Posterior vena cava (tissue), 2 donors: ENCODE data around the gene TPRN. TPM values are rescaled to one million over a fixed set of nuclear protein-coding genes. Genes with fewer than 3 reads are reported as not detected.

ENCODE experiments used
- DNase-seq: peaks from one replicate; pipeline ENCODE4 v3.0.0-alpha.2; 2020; ENCODE audit warnings: low spot score
- intact Hi-C, 2 donors: fragments of 100-400 bp; cut with DNase I; formaldehyde crosslinking; loops; one replicate each; pipeline versions ENCODE4 v1.14.1 to v1.14.2; 2022 to 2023
- total RNA-seq, 2 donors: library from RNA; stranded (reverse); fragmentation: NEBNext Ultra II Directional; extraction: Animal tissue kit (Norgen Biotek cat#: 25700); gene quantifications; one replicate each; pipeline ENCODE4 v1.2.1, GENCODE V29; 2021
- donor health status: DM: yes; HTN: yes; CAD: no.
- donor health status: DM: yes; HTN: yes; CAD: no.

TPRN gene
- total RNA-seq, 2 donors from 2014 or later: 4.2 to 8.8 TPM

DNA sequence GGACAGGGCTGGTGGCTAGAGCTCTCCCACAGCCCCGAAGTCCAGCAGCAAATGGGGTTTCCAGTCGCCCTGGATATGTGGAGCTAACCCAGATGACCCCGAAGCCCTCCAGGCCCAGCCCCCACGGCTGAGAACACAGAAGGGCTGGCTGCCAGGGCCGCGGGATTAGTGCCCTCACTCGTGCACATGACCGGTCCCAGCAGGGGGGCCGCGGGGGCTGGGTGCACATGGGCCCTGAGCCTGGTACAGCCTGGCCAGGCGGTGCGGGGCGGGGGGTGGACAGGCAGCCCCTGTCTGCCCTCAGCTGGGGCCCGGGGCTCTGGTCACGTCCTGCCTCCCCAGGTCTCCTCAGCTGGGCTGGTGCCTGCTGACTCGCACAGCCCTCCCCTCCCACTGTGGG, 6.2 kb downstream of the TPRN start:
- DNase-seq: no peak
- intact Hi-C loops: no loop called here

DNA sequence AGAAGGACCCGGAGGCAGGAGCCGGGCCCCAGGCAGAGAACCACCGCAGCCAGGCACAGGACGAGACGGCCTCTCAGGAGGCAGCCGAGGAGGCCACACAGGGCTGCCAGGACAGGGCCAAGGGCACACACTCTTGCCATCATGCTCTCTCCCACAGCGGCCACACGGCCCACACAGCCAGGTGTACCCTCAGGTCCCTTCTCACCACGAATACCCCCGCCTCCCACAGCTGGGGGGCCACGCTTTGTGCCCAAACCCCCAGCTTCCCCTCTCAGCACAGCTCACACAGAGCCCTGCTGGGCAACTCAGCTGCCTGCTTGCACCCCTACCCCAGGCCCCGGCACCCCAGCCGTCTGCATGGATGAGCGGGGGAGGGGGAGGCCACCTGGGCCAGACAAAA, 6.8 kb downstream of the TPRN start:
- DNase-seq: no peak
- intact Hi-C loops: no loop called here

DNA sequence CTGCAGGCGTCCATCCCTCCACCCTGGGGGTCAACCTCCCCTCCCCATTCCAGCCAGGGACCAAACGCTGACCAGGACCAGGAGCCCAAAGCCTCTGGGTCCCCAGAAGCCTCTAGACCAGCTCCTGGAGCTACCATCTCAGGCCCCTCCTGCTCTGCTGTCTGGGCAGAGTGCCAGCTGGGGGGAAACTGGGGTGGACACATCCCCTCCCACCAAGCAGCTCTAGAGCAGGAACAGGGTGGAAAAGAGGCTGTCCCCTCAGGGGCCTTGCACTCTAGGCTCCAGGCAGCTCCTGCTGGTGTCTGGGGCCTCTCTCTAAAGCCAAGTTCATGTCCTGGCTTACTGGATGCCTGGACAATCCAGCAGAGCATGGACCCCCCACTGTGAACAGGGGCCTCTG, 7.7 kb downstream of the TPRN start:
- no peak for DNase-seq
- intact Hi-C loops: no loop called here

DNA sequence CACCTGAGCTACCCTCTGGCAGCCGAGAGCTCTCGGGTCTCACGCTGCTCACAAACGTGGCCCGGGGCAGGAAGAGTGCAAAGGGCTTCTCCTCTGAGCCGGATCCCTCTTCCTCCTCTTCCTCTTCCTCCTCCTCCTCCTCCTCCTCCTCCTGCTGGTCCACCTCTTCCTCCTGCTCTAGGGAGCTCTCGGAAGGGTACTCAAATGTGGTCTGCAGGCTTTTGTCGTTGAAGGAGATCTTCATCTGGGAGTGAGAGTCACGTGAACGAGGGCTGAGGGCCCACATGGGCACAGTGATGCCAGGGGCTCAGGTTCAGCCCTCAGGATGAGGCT, 8.1 kb downstream of the TPRN start:
- no peak for DNase-seq
- intact Hi-C loops: no loop called here

DNA sequence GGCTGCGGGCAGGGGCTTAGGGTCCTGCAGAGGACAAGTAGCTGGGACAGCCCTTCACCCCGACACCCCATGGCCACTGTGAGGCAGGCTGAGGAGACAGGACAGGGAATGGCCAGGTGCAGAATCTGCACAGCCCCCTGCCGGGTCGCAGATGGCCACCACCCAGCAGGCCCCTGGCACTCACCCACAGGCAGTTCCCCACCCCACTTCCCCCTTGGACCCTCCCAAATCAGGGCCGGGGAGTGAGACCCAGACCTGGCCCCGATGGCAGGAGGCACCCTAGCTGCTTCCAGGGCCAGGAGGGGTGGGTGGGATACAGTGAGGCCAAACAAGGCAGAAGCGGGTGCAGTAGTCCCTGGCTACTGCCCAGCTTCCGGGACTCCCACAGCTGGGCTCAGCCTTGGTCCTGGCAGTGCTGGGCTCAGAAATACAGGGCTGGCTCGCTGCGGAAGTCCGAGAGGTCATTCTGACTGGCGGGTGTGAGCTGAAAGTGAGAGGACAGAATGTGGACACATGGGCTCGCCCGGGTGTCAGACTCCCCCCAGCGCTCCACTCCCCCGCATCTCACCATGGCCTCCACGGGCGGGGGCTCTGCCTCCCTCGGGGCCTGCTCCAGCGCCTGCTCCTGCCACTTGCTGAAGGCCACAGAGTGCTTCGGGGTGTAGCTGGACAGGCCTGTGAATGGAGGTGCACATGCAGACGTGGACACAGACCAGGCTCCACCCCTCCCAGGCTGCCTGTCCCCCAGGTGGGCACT, 8.7 kb downstream of the TPRN start:
- intact Hi-C loops: no loop called here
- no peak for DNase-seq

DNA sequence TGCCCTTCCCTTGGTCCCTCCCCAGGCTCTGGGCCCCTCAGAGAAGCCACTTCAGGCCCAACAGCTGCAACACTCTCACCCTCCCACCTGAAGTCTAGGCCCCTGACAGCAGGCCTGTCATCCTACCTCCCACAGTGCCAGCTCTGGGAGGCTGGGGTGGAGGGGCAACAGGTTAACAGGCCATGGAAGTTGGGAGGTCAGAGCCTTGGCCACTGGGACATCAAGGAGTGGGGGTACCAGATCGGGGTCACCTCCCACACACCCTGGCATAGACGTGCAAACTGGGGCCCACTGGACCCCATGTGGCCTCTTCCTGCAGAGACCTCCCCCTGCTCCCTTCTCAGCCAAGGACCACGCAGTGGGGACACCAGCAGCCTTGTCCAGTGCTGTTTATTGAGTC, 9.3 kb downstream of the TPRN start:
- no peak for DNase-seq
- intact Hi-C loops: no loop called here

DNA sequence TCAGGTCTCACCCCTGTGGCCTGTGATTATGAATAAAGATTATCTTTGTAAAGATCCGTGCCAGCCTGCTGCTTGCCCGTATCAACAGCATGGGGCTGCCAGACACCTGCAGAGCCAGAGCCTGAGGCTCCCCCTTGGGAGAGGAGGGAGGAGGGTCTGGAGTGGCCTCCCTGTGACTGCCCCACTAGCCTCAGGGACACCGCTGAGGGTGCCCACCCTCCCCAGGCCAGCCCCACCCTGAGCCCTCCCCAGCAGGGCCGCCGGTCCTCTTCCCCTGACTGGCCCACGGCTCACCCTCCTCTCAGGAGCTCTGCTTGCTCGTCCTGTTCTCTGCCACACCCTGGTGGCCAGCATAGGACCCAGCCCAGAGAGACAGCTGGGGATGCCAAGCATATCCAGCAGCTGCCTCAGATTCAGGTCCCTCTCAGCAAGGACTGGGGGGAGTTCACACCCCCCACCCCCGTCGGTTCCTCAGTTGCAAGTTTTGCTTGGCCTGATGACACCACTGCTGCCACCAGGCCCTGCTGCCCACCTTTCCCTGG, 10.2 kb downstream of the TPRN start:
- intact Hi-C loops: no loop called here
- DNase-seq: no peak

DNA sequence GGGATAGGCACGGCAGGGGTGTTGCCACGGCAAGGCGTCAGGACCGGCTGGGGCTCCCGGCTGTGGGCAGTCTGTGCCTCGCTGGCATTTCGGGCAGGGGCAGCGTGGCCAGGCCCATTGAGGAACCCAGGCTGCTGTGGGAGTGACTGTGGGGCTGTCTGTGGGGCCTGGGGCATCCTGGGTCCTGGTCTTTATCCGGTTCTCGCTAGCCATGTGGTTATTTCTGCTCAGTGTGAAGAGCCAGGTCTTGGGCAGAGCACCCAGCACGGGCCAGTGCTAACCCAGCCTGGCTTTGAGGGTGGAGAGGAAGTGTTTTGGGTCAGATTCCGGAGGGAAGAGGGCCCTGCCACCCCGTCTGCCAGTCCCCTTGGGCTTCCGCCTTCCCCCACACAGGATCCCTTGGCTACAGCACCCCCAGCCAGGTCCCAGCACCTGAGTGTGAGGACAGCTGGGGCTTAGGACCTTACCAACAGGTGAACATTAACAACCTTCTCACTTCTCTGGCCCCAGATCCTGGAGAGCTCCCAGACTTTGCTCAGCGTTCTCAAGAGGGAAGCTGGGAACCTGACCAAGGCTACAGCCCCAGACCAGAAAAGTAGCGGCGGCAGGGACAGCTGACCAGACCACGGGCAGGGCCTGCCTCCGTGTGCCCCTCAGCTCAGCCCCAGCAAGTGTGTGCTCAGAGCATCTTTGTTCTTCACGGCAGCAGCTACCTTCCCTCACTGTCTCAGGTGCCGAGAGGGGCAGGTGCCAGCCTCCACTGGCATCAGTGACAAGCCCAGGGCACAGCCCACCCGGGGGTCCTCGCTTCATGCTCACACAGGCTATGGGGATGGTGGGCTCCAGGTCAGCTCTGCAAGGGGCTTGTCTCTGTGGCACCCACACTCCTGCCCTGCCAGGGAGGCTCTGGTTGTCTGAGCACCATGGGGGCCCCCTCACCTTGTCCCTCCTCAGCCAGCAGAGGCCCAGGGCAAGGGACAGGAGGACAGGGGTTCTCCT, 10.9 kb downstream of the TPRN start:
- intact Hi-C loops: no loop called here
- DNase-seq: no peak

DNA sequence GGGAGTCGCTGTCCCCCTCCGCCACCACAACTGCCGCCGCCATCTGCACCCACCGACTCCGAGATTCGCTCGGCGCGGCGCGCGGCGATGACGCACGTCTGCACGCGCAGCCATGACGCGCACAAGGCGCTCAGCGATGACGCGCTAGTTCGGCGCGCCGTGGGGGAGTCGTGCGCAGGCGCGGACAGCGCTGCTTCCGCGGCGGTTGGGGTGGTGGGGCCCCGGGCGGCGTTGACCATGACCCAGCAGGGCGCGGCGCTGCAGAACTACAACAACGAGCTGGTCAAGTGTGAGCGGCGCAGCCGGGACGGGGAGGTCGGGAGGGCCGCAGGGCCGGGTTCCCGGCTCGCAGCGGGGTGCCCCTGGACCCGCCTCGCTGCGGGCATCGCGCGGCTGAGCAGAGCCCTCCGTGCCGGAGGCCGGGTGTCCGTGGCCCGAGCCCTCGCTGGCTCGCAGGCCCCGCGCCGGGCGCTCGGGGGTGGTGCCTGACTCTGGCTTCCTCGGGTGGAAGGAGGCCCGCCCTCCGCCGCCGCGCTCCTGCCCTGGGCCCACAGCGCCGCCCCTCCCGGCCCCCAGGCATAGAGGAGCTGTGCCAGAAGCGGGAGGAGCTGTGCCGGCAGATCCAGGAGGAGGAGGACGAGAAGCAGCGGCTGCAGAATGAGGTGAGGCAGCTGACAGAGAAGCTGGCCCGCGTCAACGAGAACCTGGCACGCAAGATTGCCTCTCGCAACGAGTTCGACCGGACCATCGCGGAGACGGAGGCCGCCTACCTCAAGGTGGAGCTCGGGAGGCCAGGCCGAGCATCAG, 11.8 kb downstream of the TPRN start, which contains the start of the genes ANAPC2 and SSNA1:
ANAPC2 (minus strand) TSS at position 71 of the 807 bp plus-strand sequence; CDS start at position 43, 28 bp downstream.
SSNA1 (plus strand) TSS at position 187 of the 807 bp plus-strand sequence; CDS start at position 238, 51 bp downstream.
- intact Hi-C loops: no loop called here

DNA sequence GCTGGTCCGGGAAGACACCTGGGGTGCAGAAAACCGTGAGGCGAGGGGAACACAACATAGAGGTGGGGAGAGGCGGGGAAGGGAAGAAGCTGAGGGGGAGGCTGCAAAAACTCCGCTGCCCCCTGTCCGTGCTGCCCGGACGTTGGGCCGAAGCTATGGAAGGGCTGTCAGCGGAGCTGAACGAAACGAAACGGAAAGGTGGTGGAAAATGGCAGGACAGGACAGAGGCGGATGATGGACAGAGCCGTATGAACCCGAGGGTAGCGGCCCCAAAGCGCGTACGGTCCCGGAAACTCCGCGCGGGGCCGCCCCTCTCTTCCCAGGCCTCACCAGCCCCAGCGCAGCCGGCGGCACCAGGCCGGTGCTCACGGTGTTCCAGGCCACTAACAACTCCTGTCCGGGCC, 12.5 kb downstream of the TPRN start:
- DNase-seq: no peak
- intact Hi-C loops: no loop called here

More for the DNA sequence above, 11.8 kb downstream of the TPRN start, which contains the start of the genes ANAPC2 and SSNA1:
- peak; percentile 98 for DNase-seq

DNA sequence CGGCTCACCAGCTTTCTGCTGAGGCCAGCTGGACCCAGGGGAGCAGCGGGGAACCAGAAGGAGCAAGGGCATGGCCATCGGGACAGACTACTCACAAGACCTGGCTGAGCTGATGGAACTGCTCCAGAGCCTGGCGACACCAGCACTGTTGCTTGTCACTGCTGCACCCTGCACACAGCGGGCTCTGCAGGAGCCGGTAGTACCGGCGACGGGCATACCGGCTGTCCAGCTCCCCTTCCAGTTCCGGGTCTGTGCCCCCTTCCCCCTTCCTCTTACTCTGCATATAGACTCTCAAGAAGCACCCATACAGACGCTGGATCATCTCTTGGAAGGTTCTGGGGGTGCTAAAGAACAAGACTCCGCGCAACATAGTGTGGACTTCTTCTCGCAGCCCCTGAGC, 13.2 kb downstream of the TPRN start:
- DNase-seq: no peak
- intact Hi-C loops: no loop called here

DNA sequence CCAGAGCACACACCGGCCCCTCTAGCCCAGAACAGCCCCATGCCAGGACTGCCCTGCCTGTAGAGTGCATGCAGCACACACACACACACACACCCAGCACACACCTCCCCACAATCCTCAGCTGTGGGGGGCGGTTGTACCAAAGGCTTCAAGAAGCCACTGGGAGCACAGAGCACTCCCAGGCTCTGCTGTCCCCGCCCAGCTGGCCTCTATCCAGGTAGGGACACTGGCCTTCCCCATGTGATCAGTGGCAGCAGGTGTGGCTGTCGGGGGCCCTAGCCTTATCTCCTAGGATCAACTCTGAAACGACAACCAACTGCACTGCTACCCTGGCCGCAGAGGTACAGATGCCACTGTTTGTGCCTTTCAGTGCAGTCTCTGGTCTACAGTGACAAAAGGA, 14.2 kb downstream of the TPRN start:
- intact Hi-C loops: no loop called here
- DNase-seq: no peak

DNA sequence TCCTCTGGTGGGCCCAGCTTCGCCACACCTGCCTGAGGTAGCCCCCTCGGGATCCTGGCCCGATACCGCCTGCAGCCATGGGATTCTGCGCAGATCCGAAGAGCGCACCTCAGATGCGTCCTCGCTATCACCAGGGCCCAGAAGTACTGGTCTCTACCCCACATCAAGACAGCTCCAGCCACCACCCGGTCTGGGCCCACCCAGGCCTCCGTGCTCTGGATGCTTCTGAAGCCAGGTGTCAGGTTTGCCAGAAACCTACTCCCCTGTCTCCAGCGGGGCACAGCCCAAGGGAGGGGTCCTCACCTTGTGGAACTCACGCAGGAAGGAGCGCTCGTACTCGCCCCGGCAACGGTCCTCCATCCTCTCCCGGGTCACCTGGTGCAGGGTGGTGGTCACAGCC, 14.6 kb downstream of the TPRN start:
- DNase-seq: no peak
- intact Hi-C loops: no loop called here

DNA sequence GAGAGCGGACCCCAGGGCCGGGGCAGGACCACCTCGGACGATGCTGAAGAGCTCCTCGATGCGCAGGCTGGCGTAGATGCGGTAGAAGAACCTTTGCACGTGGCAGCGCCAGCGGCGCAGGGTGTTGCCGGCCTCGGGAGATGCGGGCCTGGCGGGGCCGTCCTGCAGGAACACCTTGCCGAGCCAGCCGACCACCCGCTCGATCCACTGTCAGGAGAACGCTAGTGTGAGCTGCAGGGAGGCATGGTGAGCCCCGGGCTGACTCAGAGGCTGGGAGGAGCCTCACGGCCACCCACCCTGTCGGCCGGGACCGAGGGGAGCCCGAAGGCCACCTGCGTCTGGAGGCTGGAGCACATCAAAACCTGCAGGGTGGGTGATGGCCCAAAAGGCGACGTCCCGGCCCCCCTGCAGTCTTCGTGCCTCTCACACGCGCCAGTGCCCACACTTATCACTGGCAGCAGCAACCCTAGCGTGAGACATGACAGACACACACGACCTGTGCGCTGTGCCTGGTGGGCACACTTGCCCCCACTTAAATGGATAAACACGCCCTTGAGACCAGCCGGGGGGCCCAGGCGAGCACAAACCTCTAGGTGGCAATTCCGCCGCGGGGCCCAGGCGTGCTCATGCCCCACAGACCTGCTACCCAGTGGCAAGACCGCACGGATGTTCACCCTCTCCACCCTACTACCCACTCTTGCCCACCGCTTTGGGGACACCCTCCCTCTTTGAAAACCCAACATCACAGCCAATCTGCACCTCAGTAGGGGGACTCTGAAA, 15.5 kb downstream of the TPRN start:
- intact Hi-C loops: no loop called here

DNA sequence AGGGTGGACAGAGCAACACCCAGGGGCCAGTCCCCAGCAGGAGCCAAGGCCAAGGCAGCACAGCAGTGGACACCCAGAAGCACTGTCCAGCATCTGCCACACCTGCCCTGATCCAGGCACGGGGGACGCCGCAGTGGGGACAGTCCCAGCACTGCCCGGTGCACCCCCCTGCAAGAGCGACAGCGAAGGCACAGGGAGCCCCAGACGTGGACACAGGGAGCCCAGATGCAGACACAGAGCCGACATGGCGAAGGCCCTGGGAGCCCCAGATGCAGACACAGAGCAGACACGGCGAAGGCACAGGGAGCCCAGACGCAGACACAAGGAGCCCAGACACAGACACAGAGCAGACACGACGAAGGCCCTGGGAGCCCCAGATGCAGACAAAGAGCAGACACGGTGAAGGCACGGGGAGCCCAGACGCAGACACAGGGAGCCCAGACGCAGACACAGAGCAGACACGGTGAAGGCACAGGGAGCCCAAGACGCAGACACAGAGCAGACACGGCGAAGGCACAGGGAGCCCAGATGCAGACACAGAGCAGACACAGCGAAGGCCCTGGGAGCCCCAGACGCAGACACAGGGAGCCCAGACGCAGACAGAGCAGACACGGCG, 16.5 kb downstream of the TPRN start:
- no peak for DNase-seq
- intact Hi-C loops: no loop called here

More for the DNA sequence above, 15.5 kb downstream of the TPRN start:
- DNase-seq: no peak

DNA sequence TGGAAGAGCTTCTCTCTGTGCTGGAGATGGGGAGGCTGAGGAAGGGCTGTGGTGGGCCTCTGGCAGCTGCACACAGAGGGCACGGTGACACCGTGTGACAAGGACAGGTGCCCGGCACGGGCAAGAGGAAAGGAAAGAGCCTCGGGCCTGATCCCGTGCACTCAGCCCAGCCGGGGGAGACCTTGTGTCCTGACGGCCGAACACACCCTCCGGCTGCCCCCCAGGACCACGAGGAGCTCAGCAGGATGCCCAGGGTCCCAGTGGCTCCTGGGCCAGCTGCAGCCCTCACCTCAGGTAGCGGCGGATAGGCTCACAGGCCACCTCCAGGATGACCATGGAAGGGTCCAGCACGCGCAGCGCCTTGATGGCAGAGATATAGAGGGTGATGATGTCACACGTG, 17.7 kb downstream of the TPRN start:
- intact Hi-C loops: no loop called here
- no peak for DNase-seq

DNA sequence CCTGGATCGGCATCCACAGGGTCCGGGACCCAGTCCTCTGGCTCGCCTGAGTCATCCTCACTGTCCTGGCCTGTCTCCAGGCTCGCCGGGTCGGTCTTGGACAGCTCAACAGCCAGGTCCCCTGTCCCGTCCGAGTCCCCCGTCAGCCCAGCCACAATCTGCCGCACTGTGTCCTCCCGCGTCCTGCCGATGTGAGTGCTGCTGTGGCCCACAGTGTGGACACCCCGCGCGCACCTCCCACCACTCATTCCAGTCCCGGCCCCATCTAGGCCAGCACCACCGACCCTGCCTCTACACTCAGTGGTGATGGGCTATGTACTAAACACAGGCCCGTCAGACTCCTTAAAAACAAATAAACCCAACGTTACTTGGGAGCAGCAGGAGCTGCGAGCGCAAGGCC, 18.9 kb downstream of the TPRN start:
- intact Hi-C loops: no loop called here
- DNase-seq: no peak

DNA sequence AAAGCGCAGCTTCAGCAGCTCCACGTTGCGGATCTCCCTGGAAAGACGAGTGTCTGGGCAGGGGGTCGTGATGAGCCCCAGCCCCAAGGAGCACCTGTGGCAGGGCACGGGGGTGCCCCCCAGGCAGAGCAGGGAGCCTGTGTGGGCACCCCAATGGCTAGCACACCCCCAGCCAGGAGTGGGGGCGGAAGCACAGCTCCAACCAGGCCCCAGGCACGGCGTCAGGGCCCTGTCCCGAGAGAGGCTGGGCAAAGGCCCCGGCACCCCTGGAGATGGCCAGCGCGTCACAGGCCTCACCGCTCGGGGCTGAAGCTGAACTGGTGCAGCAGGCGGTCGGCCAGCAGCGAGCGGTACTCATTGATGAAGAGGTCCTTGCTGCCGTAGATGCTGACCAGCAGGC, 20.1 kb downstream of the TPRN start:
- no peak for DNase-seq
- intact Hi-C loops: no loop called here
